Measurements from ENCODE around the gene PAX4.

The PAX4 gene

DNA sequence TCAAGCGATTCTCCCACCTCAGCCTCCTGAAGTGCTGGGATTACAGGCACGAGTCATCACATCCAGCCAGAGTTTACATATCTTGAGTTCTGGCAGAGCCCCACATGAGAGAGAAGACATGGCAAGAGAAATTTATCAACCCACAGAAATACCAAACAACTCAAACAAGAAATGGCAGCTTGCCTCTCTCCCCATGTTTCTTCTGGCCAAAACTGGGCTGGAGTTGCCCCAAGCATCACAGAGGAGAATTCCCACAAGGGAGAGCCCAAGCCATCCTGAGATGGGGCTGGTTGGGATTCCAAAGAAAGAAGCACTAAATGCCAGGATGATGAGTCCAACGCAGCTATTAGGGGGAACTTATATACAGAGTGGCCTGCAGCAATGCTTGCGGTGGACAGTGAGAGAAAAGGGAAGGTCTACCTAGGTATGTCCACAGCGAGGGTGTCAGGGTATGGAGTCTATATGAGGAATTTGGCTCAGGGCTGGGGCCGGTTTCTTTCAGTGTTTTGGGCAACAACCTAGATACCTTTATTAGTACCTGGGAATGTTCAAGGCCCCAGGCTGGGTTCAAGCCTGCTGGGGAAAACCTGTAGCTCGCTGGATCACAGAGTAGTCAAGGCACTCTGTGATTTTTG is 14.5 kb upstream of the PAX4 start:
- H3K4me3 ChIP-seq (ENCODE audit: low read length), result no peak overlapping the region
- TF ChIP-seq, protein P1, sequence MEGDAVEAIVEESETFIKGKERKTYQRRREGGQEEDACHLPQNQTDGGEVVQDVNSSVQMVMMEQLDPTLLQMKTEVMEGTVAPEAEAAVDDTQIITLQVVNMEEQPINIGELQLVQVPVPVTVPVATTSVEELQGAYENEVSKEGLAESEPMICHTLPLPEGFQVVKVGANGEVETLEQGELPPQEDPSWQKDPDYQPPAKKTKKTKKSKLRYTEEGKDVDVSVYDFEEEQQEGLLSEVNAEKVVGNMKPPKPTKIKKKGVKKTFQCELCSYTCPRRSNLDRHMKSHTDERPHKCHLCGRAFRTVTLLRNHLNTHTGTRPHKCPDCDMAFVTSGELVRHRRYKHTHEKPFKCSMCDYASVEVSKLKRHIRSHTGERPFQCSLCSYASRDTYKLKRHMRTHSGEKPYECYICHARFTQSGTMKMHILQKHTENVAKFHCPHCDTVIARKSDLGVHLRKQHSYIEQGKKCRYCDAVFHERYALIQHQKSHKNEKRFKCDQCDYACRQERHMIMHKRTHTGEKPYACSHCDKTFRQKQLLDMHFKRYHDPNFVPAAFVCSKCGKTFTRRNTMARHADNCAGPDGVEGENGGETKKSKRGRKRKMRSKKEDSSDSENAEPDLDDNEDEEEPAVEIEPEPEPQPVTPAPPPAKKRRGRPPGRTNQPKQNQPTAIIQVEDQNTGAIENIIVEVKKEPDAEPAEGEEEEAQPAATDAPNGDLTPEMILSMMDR (IDR thresholded peaks at IDR 0.05; ENCODE audit: insufficient read depth, low read depth, low read length, missing control alignments), result no peak
- no peak for DNase-seq (ENCODE audit: low read depth)

- TF ChIP-seq, protein P1 (IDR thresholded peaks at IDR 0.05; ENCODE audit: insufficient read depth, low read depth, low read length, missing control alignments), result peak; percentile 49
- H3K4me3 ChIP-seq (ENCODE audit: low read length), result no peak overlapping the region
- peak; percentile 37 for DNase-seq (ENCODE audit: low read depth)
These were observed 11.4 kb upstream of the PAX4 start for GRCh38 chr7:127629268-127629854.

GRCh38 chr7:127628445-127628844 is 10.5 kb upstream of the PAX4 start:
- TF ChIP-seq, protein P1 (IDR thresholded peaks at IDR 0.05; ENCODE audit: insufficient read depth, low read depth, low read length, missing control alignments), result no peak
- no peak overlapping the region for H3K4me3 ChIP-seq (ENCODE audit: low read length)
- no peak for DNase-seq (ENCODE audit: low read depth)

DNA sequence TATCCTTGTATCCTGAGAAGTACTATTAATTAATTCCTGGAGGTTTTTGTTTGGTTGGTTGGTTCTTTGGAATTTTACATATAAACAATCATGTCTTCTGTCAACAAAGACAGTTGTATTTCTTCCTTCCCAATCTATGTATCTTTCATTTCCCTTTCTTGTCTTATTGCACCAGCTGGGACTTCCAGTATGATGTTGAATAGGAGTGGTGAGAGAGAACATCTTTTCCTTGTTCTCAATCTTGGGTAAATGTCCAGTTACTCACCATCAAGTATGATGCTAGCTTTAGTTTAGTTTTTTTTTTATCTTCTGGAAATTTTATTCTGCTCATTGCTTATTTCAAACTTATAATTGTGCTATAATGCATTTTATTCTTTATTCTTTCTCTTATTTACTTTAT is 7.4 kb upstream of the PAX4 start:
- H3K4me3 ChIP-seq (ENCODE audit: low read length), result no peak overlapping the region
- no peak for DNase-seq (ENCODE audit: low read depth)
- TF ChIP-seq, protein P1 (IDR thresholded peaks at IDR 0.05; ENCODE audit: insufficient read depth, low read depth, low read length, missing control alignments), result no peak

- H3K4me3 ChIP-seq (ENCODE audit: low read length), result no peak overlapping the region
- TF ChIP-seq, protein P1 (IDR thresholded peaks at IDR 0.05; ENCODE audit: insufficient read depth, low read depth, low read length, missing control alignments), result no peak
- DNase-seq (ENCODE audit: low read depth), result peak; percentile 14
These were observed 2.7 kb upstream of the PAX4 start for GRCh38 chr7:127620406-127621233.

DNA sequence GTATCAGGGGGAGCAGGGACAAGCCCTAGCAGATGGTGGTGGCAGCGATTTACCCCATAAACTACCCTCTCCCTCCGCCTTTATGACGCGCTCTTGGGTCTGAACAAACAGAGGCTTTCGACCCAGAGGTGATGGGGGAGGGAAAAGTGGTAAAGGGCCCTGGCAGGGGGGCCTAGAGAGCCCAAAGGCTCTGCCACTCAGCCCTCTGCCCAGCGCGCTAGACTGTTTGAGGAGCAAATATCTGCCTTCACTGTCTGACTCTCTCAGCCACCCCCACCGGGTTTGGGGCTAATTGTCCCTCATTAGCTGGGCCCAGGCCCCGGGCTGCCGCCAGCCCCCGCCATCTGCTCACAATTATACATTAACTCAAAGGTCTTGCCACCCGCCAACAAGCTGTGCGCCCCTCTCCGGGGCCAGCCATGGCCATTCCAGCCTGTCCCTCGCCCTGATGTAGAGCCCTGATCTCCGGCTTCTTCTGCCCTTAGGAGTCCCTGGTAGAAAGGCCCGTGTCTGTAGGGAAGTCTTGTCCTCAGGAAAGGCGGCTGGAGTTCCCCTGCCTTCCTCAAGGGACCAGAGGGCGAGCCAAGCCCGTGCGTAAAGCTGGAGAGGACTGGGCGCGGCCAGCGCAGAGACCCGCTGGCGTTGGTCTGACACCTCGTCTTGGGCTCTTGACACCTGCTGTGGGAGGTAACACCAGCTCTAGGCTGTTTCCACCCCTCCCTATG is 1.9 kb upstream of the PAX4 start:
- no peak overlapping the region for H3K4me3 ChIP-seq (ENCODE audit: low read length)
- TF ChIP-seq, protein P1 (IDR thresholded peaks at IDR 0.05; ENCODE audit: insufficient read depth, low read depth, low read length, missing control alignments), result no peak
- no peak for DNase-seq (ENCODE audit: low read depth)

All from epithelial cell of esophagus (primary cell).